Measurements from ENCODE around the gene MED17. TPM values are rescaled to one million over a fixed set of nuclear protein-coding genes. Genes with fewer than 3 reads are reported as not detected.
A peak's percentile ranks its signal among the peaks of the same experiment; 100 is the strongest.
"Not testable (repeated sequence)": the region's sequence is repeated elsewhere in the genome, so short reads cannot be mapped to it uniquely, and the experiment has no call there.

The MED17 gene
- total RNA-seq, 4 donors from 2014 or later, result 18.9 to 27.8 (median 22.3) TPM

- Histone ChIP-seq H3K27ac (replicated peaks in 1 of 4) (peak within 1 kb of the TSS; percentile 88 to 95 (median 94)), H3K4me3 (peak within 1 kb of the TSS; percentile 70 to 88 (median 80)), H3K27me3 (no peaks in the 10 kb centered on the region), H3K4me1 (peaks cover 36 to 76% (median 67%) of the 10 kb centered on the region in 4 donors), H3K9me3 (no peaks in the 10 kb centered on the region), H3K36me3 (peaks cover 16 to 37% (median 27%) of the 10 kb centered on the region in 4 donors)
- TF ChIP-seq CTCF (IDR thresholded peaks at IDR 0.05), result peak in 2 of 3 experiments; percentile 1 to 5
- TF ChIP-seq POLR2AphosphoS5 (IDR thresholded peaks at IDR 0.05), result peak; percentile 91 to 96
- TF ChIP-seq EP300 (IDR thresholded peaks at IDR 0.05), result no peak
- TF ChIP-seq POLR2A (IDR thresholded peaks at IDR 0.05; ENCODE audit: low read depth), result peak; percentile 84
- WGBS, result under 1% methylated on average over 38 of the region's 65 CpGs
- peak; percentile 99 for DNase-seq (ENCODE audit: extremely low spot score)
- intact Hi-C loops (cut with DNase I), result loop anchor here (2.0 kb wide), 1 partner anchor 44 kb away; the partner anchor contains the start of gene MED17
These were observed 42.8 kb upstream of the MED17 start, which contains the start of the genes C11orf54 and TAF1D for GRCh38 chr11:93741094-93741881. Gene C11orf54, plus strand, starts transcription at chr11:93741672. Its CDS starts 5,722 bp downstream, at chr11:93747394. Gene TAF1D, minus strand, starts transcription at chr11:93741495. Its CDS starts 2,191 bp downstream, at chr11:93739304.

GRCh38 chr11:93741882-93742226, 42.2 kb upstream of the MED17 start:
- H3K9me3 ChIP-seq, result no peaks in the 10 kb centered on the region
- no peaks in the 10 kb centered on the region for H3K27me3 ChIP-seq
- TF ChIP-seq POLR2A (IDR thresholded peaks at IDR 0.05; ENCODE audit: low read depth), result no peak
- no peak for TF ChIP-seq EP300 (IDR thresholded peaks at IDR 0.05)
- TF ChIP-seq CTCF (IDR thresholded peaks at IDR 0.05), result no peak
- TF ChIP-seq POLR2AphosphoS5 (IDR thresholded peaks at IDR 0.05), result no peak
- DNase-seq (ENCODE audit: extremely low spot score), result no peak
- peaks cover 35 to 81% (median 62%) of the 10 kb centered on the region in 4 donors for H3K4me1 ChIP-seq
- intact Hi-C loops (cut with DNase I), result loop anchor here (2.0 kb wide), 1 partner anchor 43 kb away; the partner anchor contains the start of gene MED17
- H3K27ac ChIP-seq (replicated peaks in 1 of 4), result peak overlapping the region; percentile 88 to 95 (median 94)
- 0% methylated on average over 8 of the region's 8 CpGs for WGBS
- H3K4me3 ChIP-seq, result peak overlapping the region; percentile 70 to 88 (median 80)
- peaks cover 11 to 32% (median 22%) of the 10 kb centered on the region in 4 donors for H3K36me3 ChIP-seq

- 91% methylated on average over 22 of the region's 23 CpGs for WGBS
- intact Hi-C loops (cut with DNase I), result no loop called here
- peaks cover 26 to 73% (median 50%) of the 10 kb centered on the region in 4 donors for H3K4me1 ChIP-seq
These were observed 40.8 kb upstream of the MED17 start for GRCh38 chr11:93743291-93743690.

GRCh38 chr11:93744669-93745004, 39.4 kb upstream of the MED17 start:
- Histone ChIP-seq H3K27me3 (no peaks in the 10 kb centered on the region), H3K4me3 (no peak overlapping the region), H3K9me3 (no peaks in the 10 kb centered on the region), H3K27ac (replicated peaks in 1 of 4) (peak overlapping the region in 2 of 4 donors; percentile 50 to 60), H3K36me3 (peaks cover 6 to 11% (median 7%) of the 10 kb centered on the region in 4 donors), H3K4me1 (peaks cover 12 to 60% (median 37%) of the 10 kb centered on the region in 4 donors)
- TF ChIP-seq EP300 (IDR thresholded peaks at IDR 0.05), result no peak
- TF ChIP-seq POLR2AphosphoS5 (IDR thresholded peaks at IDR 0.05), result no peak
- no peak for TF ChIP-seq CTCF (IDR thresholded peaks at IDR 0.05)
- no peak for TF ChIP-seq POLR2A (IDR thresholded peaks at IDR 0.05; ENCODE audit: low read depth)
- DNase-seq (ENCODE audit: extremely low spot score), result no peak
- intact Hi-C loops (cut with DNase I), result no loop called here
- WGBS, result 81% methylated on average over 7 of the region's 7 CpGs

More at GRCh38 chr11:93743291-93743690, 40.8 kb upstream of the MED17 start:
- Histone ChIP-seq H3K9me3 (no peaks in the 10 kb centered on the region), H3K36me3 (peaks cover 6 to 17% (median 13%) of the 10 kb centered on the region in 4 donors), H3K4me3 (no peak overlapping the region), H3K27ac (replicated peaks in 1 of 4) (no peak overlapping the region), H3K27me3 (no peaks in the 10 kb centered on the region)
- no peak for TF ChIP-seq EP300 (IDR thresholded peaks at IDR 0.05)
- no peak for TF ChIP-seq POLR2AphosphoS5 (IDR thresholded peaks at IDR 0.05)
- TF ChIP-seq CTCF (IDR thresholded peaks at IDR 0.05), result no peak
- no peak for TF ChIP-seq POLR2A (IDR thresholded peaks at IDR 0.05; ENCODE audit: low read depth)
- no peak for DNase-seq (ENCODE audit: extremely low spot score)

- H3K4me3 ChIP-seq; H3K27me3 ChIP-seq; intact Hi-C loops (cut with DNase I); H3K9me3 ChIP-seq; DNase-seq (ENCODE audit: extremely low spot score): not testable (repeated sequence)
- H3K36me3 ChIP-seq, result peaks cover 6 to 11% (median 7%) of the 10 kb centered on the region in 4 donors
- H3K4me1 ChIP-seq, result peaks cover 8 to 54% (median 31%) of the 10 kb centered on the region in 4 donors
- WGBS, result 53% methylated on average over 12 of the region's 12 CpGs
- H3K27ac ChIP-seq (replicated peaks in 1 of 4), result peak overlapping the region in 2 of 4 donors; percentile 50 to 60
These were observed 38.9 kb upstream of the MED17 start for GRCh38 chr11:93745005-93745755.
